Spleen (tissue), 7 donors: ENCODE results near the gene GABPB1.
"Not testable (repeated sequence)": the region's sequence is repeated elsewhere in the genome, so short reads cannot be mapped to it uniquely, and the experiment has no call there.

Experiments used
- CTCF ChIP-seq, 11 experiments: fragments of 200-600 bp in 7 of 11; fragments of 450-650 bp in 4 of 11; sonication (generic) in 4 of 11; IDR thresholded peaks in 8 of 11; conservative IDR thresholded peaks in 3 of 11; 1 replicate in 7 of 11; 2 replicates in 4 of 11; pipeline versions ENCODE4 v1.4.0 to v1.8.0; 2016 to 2021; ENCODE audit warnings: antibody characterized with exemption in 11 of 11, inconsistent platforms in 4 of 11, mild to moderate bottlenecking in 1 of 11
- POLR2A ChIP-seq, 3 donors: fragments of 450-650 bp; IDR thresholded peaks; one replicate each; pipeline ENCODE4 v1.5.1; 2017; ENCODE audit warnings: antibody characterized with exemption in 3 of 3, mild to moderate bottlenecking in 1 of 3
- donor health status: DM: no; HTN: no; CAD: no; lungs with moderate emphysema.
- donor health status: DM: no; HTN: no; CAD: no.
- donor health status: DM: no; HTN: no; CAD: no.

- TF ChIP-seq CTCF (IDR thresholded peaks at IDR 0.05 in 8 of 11, conservative IDR thresholded peaks at IDR 0.05 in 3 of 11); POLR2A (IDR thresholded peaks at IDR 0.05): not testable (repeated sequence)
Observed at GRCh38 chr15:50379413-50379812, 24.4 kb upstream of the GABPB1 start.
